Neural progenitor cell (in vitro differentiated cells): Measurements from ENCODE around the gene SLC16A6.

Source experiments
- CTCF ChIP-seq: fragments of 200-600 bp; sonication (generic); IDR thresholded peaks from 2 replicates; pipeline ENCODE4 v1.5.1; 2017; ENCODE audit warnings: antibody characterized with exemption, mild to moderate bottlenecking
- EZH2 ChIP-seq: fragments of 200-600 bp; sonication (generic); IDR thresholded peaks from 2 replicates; pipeline ENCODE4 v1.6.1; 2017; ENCODE audit warnings: antibody characterized with exemption, mild to moderate bottlenecking, moderate library complexity

- TF ChIP-seq CTCF, result no peak
- no peak for TF ChIP-seq EZH2
Measured at GRCh38 chr17:68317458-68317857, 26.5 kb upstream of the SLC16A6 start.
